ENCODE data around the gene LTK.

GRCh38 chr15:41561777-41562145 is 48.1 kb upstream of the LTK start:
- TF ChIP-seq CTCF (IDR thresholded peaks at IDR 0.05) (no peak), EP300 (IDR thresholded peaks at IDR 0.05) (no peak), POLR2A (IDR thresholded peaks at IDR 0.05) (no peak)

Data from suprapubic skin (tissue), 3 donors.